Measurements from ENCODE around the gene PCA3.

PCA3 gene

DNA sequence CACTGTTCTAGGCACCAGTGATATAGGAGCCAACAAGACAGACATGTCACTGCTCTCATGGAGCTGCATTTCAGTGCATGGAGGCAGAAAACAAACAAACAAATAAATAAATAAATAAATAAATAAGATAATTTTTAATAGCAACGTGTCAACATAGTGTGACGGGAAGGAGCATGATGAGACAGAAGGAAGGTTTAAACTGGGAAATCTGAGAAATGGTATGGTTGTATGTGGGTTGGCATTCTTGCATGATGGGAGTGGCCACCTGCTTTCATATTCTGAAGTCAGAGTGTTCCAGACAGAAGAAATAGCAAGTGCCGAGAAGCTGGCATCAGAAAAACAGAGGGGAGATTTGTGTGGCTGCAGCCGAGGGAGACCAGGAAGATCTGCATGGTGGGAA is at the start of gene PCA3:
Gene PCA3 (plus strand): TSS at position 301 of the 400 bp plus-strand sequence.
- no peaks in the 10 kb centered on the region for H3K9me3 ChIP-seq (ENCODE audit: control insufficient read depth, low read length)
- H3K9ac ChIP-seq, result no peak within 1 kb of the TSS
- H3K36me3 ChIP-seq (ENCODE audit: control insufficient read depth, insufficient read depth, low read length), result no peaks in the 10 kb centered on the region
- no peak within 1 kb of the TSS for H2AFZ ChIP-seq
- no peaks in the 10 kb centered on the region for H3K79me2 ChIP-seq
- H3K4me3 ChIP-seq (ENCODE audit: low read depth, low read length), result no peak within 1 kb of the TSS
- no peak within 1 kb of the TSS for H3K27ac ChIP-seq
- H3K27me3 ChIP-seq (ENCODE audit: control insufficient read depth, insufficient read depth, low read length), result no peaks in the 10 kb centered on the region
- H3K4me1 ChIP-seq, result no peaks in the 10 kb centered on the region
- TF ChIP-seq, protein P1, sequence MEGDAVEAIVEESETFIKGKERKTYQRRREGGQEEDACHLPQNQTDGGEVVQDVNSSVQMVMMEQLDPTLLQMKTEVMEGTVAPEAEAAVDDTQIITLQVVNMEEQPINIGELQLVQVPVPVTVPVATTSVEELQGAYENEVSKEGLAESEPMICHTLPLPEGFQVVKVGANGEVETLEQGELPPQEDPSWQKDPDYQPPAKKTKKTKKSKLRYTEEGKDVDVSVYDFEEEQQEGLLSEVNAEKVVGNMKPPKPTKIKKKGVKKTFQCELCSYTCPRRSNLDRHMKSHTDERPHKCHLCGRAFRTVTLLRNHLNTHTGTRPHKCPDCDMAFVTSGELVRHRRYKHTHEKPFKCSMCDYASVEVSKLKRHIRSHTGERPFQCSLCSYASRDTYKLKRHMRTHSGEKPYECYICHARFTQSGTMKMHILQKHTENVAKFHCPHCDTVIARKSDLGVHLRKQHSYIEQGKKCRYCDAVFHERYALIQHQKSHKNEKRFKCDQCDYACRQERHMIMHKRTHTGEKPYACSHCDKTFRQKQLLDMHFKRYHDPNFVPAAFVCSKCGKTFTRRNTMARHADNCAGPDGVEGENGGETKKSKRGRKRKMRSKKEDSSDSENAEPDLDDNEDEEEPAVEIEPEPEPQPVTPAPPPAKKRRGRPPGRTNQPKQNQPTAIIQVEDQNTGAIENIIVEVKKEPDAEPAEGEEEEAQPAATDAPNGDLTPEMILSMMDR (IDR thresholded peaks at IDR 0.05), result no peak
- no peak within 1 kb of the TSS for H3K4me2 ChIP-seq (ENCODE audit: low read length)

DNA sequence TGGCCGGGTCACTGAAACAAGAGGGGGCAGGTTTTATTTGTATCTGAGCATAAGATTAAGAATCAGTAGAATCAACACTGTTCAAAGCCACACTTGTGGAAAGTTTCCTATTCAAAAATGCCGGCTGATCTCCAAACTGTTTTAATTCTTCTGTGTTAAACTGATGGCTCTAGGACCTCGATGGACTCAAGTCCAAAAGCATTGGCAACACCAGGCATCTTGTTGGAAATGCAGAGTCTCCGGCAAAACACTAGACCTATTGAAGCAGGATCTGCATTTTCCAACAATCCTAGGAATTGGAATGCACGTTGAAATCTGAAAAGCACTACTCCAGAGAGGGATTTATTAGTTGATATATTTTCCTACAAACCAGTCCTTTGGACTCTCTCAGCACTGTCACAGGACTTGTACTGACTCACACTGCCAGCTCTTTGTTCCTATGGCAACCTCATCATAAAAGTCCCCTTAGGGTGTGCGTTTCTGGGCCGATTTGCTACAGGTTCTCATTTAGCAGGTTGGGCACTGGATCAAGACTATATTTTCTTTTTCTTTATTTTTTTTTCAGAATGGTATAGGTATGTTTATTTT is 48.1 kb upstream of the PCA3 start:
- H3K27ac ChIP-seq, result no peak overlapping the region
- no peaks in the 10 kb centered on the region for H3K36me3 ChIP-seq (ENCODE audit: control insufficient read depth, insufficient read depth, low read length)
- TF ChIP-seq, protein P1 (IDR thresholded peaks at IDR 0.05), result no peak

GRCh38 chr9:76717176-76717575 is 47.1 kb upstream of the PCA3 start:
- H3K4me1 ChIP-seq, result no peaks in the 10 kb centered on the region
- no peak overlapping the region for H3K27ac ChIP-seq
- TF ChIP-seq, protein P1 (IDR thresholded peaks at IDR 0.05), result no peak
- H3K9me3 ChIP-seq (ENCODE audit: control insufficient read depth, low read length), result no peaks in the 10 kb centered on the region
- no peak overlapping the region for H3K4me3 ChIP-seq (ENCODE audit: low read depth, low read length)
- H3K4me2 ChIP-seq (ENCODE audit: low read length), result no peak overlapping the region
- no peak overlapping the region for H2AFZ ChIP-seq
- H3K9ac ChIP-seq, result no peak overlapping the region
- H3K36me3 ChIP-seq (ENCODE audit: control insufficient read depth, insufficient read depth, low read length), result no peaks in the 10 kb centered on the region
- no peaks in the 10 kb centered on the region for H3K27me3 ChIP-seq (ENCODE audit: control insufficient read depth, insufficient read depth, low read length)
- H3K79me2 ChIP-seq, result no peaks in the 10 kb centered on the region

More for the DNA sequence above, 48.1 kb upstream of the PCA3 start:
- no peak overlapping the region for H3K9ac ChIP-seq
- H3K4me2 ChIP-seq (ENCODE audit: low read length), result no peak overlapping the region
- H2AFZ ChIP-seq, result no peak overlapping the region
- H3K27me3 ChIP-seq (ENCODE audit: control insufficient read depth, insufficient read depth, low read length), result no peaks in the 10 kb centered on the region
- H3K4me3 ChIP-seq (ENCODE audit: low read depth, low read length), result no peak overlapping the region
- H3K4me1 ChIP-seq, result no peaks in the 10 kb centered on the region
- no peaks in the 10 kb centered on the region for H3K79me2 ChIP-seq
- no peaks in the 10 kb centered on the region for H3K9me3 ChIP-seq (ENCODE audit: control insufficient read depth, low read length)

GRCh38 chr9:76717613-76718012 is 46.6 kb upstream of the PCA3 start:
- H3K4me3 ChIP-seq (ENCODE audit: low read depth, low read length), result no peak overlapping the region
- no peaks in the 10 kb centered on the region for H3K36me3 ChIP-seq (ENCODE audit: control insufficient read depth, insufficient read depth, low read length)
- no peaks in the 10 kb centered on the region for H3K27me3 ChIP-seq (ENCODE audit: control insufficient read depth, insufficient read depth, low read length)
- H3K4me2 ChIP-seq (ENCODE audit: low read length), result no peak overlapping the region
- TF ChIP-seq, protein P1 (IDR thresholded peaks at IDR 0.05), result no peak
- no peaks in the 10 kb centered on the region for H3K9me3 ChIP-seq (ENCODE audit: control insufficient read depth, low read length)
- H3K9ac ChIP-seq, result no peak overlapping the region
- no peaks in the 10 kb centered on the region for H3K4me1 ChIP-seq
- H3K79me2 ChIP-seq, result no peaks in the 10 kb centered on the region
- H3K27ac ChIP-seq, result no peak overlapping the region
- no peak overlapping the region for H2AFZ ChIP-seq

- no peak overlapping the region for H3K27ac ChIP-seq
- H3K4me1 ChIP-seq, result no peaks in the 10 kb centered on the region
- no peaks in the 10 kb centered on the region for H3K36me3 ChIP-seq (ENCODE audit: control insufficient read depth, insufficient read depth, low read length)
These were observed 46.1 kb upstream of the PCA3 start for GRCh38 chr9:76718166-76718565.

More at GRCh38 chr9:76718166-76718565, 46.1 kb upstream of the PCA3 start:
- H3K79me2 ChIP-seq, result no peaks in the 10 kb centered on the region
- no peak overlapping the region for H3K4me2 ChIP-seq (ENCODE audit: low read length)
- TF ChIP-seq, protein P1 (IDR thresholded peaks at IDR 0.05), result no peak
- H3K4me3 ChIP-seq (ENCODE audit: low read depth, low read length), result no peak overlapping the region
- H2AFZ ChIP-seq, result no peak overlapping the region
- H3K9me3 ChIP-seq (ENCODE audit: control insufficient read depth, low read length), result no peaks in the 10 kb centered on the region
- no peaks in the 10 kb centered on the region for H3K27me3 ChIP-seq (ENCODE audit: control insufficient read depth, insufficient read depth, low read length)
- no peak overlapping the region for H3K9ac ChIP-seq
